NCI-H2107 treated with DMSO at 0.1 percent for 48 hours (cell line): Measurements from ENCODE around the gene DDIAS.
"Not testable (repeated sequence)": the region's sequence is repeated elsewhere in the genome, so short reads cannot be mapped to it uniquely, and the experiment has no call there.

Experiments
- DNase-seq: peaks from one replicate; lab custom pipeline; 2025; ENCODE audit not compliant: unreplicated experiment; lab: John Stamatoyannopoulos, UW

The DDIAS gene

DNA sequence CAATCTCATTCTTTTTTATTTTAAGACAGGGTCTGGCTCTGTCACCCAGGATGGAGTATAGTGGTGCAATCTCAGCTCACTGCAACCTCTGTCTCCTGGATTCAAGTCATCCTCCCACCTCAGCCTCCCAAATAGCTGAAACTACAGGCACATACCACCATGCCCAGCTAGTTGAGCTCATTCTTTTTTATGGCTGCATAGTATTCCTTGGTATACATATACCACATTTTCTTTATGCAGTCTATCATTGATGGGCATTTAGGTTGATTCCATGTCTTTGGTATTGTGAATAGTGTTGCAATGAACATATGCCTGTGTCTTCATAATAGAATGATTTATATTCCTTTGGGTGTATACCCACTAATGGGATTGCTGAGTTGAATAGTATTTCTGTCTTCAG, 60.5 kb downstream of the DDIAS start:
- not testable (repeated sequence) for DNase-seq

DNA sequence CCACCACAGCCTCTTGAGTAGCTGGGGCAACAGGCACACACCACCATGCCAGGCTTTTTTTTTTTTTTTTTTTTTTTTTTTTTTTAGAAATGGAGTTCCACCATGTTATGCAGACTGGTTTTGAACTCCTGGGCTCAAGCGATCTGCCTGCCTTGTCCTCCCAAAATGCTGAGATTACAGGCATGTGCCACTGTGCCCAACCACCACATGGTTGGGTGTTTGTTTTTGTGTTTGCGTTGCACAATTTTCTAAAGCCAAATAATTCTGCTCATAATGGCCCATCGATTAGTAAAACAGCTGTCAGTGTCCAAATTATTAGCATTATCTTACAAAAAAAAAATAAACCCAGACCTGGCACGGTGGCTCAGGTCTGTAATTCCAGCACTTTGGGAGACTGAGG, 65.8 kb downstream of the DDIAS start:
- DNase-seq = no peak

DNA sequence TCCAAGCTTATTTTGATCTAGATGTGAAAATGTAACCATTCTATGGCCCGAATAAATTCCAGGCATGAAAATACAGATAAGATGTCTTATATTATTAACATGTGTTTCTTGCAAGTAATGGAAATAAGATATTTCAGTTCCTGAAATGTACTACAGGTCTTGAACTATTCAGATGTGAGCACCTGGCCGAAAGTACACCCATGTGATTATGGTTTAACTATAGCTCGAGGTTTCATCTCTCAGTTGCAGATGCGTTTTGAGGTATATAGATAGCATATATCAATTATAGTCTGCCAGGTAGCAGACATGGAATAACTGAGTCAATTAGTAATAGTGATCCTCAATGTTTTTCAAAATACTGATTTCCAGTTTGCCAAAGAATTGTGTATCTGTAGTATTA, 68.3 kb downstream of the DDIAS start:
- DNase-seq = no peak

DNA sequence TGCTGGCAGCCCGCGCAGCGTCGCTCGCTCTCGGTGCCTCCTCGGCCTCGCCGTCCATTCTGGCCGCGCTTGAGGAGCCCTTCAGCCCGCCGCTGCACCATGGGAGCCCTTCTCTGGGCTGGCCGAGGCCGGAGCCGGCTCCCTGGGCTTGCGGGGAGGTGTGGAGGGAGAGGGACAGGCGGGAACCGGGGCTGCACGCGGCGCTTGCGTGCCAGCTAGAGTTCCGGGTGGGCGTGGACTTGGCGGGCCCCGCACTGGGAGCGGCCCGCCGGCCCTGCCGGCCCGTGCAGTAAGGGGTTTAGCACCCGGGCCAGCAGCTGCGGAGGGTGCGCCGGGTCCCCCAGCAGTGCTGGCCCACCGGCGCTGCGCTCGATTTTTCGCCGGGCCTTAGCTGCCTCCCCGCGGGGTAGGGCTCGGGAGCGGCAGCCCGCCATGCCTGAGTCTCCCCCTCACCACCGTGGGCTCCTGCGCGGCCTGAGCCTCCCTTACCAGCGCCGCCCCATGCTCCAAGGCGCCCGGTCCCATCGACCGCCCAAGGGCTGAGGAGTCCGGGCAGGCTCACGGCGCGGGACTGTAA, 69.1 kb downstream of the DDIAS start:
- DNase-seq = not testable (repeated sequence)

DNA sequence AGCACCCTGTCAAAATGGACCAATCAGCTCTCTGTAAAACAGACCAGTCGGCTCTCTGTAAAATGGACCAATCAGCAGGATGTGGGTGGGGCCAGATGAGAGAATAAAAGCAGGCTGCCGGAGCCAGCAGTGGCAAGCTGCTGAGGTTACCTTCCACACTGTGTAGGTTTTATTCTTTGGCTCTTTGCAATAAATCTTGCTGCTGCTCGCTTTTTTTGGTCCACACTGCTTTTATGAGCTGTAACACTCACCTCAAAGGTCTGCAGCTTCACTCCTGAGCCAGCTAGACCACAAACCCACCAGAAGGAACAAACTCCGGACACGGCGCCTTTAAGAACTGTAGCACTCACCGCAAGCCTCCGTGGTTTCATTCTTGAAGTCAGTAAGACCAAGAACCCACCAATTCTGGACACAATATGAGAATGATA, 70.0 kb downstream of the DDIAS start:
- not testable (repeated sequence) for DNase-seq

DNA sequence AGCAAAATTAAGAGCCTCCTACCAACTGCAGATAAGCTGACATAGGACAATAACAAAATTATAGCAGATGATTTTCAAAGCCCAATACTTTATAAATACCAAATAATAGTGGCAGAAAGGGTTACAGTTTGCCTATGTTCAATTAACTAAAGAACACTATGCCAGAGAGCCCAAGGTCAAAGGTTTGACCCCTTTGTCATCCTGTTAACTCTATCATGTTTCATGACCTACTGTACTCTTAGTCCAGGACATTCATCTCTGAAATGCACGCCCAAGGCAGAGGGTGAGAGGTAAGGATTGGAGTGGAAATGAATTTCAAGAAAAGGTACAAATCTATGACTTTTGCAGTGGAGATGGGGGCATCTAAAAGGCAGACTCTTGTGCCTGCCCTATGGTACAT, 70.6 kb downstream of the DDIAS start:
- no peak for DNase-seq

DNA sequence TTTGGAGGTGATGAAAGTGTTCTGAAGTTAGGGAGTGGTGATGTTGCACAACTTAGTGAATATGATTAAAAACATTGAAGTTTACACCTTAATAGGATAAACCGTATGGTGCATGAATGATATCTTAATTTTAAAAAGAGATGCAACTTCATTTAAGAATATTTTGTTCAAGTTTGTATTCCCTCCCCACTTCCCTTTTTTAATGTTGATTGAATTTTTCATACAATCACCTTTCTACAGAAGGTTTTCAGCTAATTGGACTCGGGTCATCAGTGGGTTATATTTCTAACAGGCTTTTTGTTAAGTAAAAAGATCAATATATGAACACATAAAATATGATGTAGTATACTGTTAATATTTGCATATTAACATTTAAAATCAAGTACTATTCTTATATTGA, 72.6 kb downstream of the DDIAS start:
- DNase-seq = no peak

DNA sequence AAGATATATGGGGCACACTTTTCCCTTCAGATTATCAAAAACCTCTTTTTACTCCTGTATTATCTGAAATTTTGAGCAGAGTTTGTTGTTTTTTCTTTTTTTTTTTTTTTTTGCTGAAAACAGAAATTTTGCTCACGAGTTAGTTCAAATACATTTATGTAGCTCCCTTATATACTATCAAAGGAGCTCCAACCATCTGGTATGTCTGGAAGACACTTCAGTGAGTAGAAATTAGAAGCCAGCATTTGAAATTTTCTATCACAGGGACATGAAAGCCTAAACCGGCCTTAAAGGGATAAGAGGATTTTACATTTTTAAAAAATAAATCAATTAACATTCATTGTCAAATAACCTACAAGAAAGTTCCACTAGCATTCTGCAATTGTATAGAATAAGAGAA, 73.3 kb downstream of the DDIAS start:
- no peak for DNase-seq

DNA sequence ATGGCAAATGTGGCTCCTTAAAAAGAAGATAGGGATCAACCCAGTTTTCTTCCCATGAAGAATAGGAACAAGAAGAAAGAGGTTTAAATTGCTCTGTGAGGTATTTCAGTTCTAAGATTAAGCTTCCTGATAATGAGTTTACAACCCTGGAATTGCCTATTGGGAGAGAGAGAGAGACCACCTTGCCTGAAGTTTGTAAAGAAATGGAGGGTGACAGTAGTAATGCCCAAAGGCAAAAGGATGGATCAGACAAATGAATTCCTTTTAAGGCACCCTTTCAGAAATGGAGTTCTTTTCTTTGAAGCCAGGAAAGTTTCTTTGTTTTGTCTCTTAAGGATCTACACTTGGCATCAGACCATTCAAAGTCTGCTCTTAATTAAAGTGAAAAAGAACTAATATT, 74.3 kb downstream of the DDIAS start:
- DNase-seq = no peak

DNA sequence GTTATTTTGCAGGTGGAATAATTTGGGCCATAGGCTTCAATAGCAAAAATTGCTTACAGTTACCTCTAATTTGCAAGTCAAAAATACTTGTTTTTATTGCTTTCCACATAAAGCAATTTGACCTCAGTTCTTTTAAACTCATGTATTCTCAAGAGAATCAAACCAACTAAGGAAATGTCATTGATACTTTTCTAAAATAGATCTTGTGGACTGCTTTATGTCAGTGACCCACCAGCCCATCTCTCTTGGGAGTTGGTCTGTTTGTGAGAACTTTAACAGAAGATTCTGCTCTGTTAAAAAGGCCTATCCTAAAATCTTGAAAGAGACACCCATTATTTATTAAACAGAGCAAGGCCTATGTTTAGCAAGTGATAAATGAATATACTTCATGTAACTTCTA, 75.2 kb downstream of the DDIAS start:
- no peak for DNase-seq

DNA sequence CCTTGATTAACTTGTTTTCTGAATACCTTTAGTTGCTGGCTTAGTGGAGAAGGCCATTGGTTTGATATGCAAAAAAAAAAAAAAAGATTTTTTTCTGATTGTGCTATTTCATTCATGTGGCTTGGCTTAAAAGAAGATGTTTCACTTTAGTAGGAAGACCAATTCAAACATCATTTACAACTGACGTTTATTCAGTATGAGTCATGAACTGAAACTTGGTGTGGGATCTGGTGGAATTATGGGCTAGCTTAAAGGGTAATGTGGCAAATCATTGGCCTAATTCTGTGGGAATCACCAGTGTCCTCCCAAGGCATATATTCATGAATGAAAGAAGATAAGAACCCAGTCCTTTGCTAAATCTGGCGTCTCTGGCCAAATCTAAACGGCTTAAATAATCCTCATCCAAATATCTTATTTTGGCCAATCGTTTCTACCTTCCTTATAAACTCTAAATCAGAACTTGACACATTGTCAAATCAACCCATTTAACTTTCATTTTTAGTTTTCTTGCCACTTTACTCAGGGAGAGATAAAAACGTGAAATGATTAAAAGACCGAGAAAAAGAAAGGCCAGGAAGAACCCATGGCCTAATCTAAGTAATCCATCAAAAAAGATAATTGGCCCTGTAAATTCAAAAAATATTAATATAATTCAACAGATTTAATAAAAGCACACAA, 77.0 kb downstream of the DDIAS start:
- DNase-seq = no peak

DNA sequence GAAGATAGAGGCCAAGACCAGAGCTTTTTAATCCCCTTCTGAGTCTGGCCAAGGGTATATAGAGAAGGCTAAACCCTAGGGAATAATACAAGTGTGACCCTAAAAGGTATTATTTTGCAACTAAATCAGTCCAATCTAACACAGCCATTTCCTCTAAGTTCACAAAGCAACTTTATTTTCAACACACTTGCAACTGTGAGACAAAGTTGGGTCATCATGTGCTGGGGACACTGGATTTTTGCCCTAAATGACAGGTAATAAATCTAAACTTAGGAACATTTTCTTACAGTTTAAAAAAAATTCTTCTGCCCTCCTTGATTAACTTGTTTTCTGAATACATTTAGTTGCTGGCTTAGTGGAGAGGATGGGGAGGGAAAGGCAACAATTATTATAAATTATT, 78.3 kb downstream of the DDIAS start:
- no peak for DNase-seq

DNA sequence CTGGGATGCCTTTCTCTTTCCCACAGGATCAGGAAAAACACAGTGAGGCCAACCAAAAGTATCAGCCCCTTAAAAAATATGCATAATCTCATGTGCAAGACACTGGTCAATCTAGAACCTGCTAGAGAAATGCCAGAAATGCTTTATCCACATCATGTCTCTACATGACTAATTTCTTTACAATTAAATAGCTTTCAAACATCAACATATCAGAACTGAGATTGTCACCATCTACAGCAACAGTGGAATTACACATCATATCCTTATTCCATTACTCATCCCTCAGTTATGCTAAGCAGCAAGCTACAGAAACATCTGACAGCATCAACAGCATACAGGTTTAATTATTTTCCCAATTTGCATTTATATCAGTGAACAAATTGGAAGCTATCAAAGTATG, 78.8 kb downstream of the DDIAS start:
- no peak for DNase-seq

DNA sequence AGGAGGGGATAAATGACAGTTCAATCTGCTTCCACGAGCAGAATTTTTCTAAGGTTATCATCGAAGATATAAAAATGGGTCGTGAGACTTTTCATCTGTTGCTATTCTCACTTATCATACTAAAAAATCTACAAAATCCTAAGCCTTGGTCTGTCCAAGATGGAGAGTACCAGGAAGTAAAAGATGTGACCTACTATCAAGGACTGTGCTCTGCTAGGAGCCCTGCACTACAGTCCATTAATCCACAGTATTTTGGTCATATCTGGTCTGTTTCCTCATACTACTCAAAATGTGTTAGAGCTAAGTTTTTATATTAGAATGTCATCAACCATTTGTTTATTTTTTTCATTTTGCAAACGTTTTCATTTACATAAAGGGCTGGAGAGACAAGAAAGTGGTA, 79.4 kb downstream of the DDIAS start:
- DNase-seq = no peak

DNA sequence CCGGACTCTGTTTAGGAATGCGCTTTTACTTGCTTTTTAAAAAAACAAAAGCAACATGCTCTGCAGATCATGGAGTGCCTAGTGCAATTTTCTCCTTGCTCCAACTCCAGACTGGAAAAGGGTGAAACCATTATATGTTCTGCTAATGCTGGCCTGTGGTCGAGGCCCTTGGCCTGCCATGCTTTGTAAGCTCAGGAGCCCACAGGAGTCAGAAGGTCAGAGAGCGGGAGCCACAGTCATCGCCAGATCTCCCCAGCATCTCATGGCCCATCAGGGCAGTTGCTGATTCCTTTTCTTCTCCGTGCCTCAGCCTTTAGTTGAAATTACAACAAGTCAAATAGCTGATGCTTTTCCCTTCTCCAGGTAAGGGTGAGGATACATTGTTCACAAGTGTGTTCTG, 80.3 kb downstream of the DDIAS start:
- DNase-seq = no peak
